Tibial nerve (tissue), 4 donors: ENCODE results near the gene ERICH6.

Experiments used
- CTCF ChIP-seq, 5 experiments: fragments of 200-600 bp in 3 of 5; fragments of 450-650 bp in 2 of 5; sonication (generic) in 3 of 5; IDR thresholded peaks; one replicate each; pipeline ENCODE4 v1.5.1; 2016 to 2019; ENCODE audit warnings: antibody characterized with exemption in 5 of 5, mild to moderate bottlenecking in 3 of 5, moderate library complexity in 2 of 5
- EP300 ChIP-seq, 2 donors: sonication (generic); formaldehyde crosslinking; IDR thresholded peaks; one replicate each; pipeline ENCODE4 v1.6.1; 2017; ENCODE audit warnings: antibody characterized with exemption in 2 of 2, mild to moderate bottlenecking in 1 of 2
- POLR2A ChIP-seq, 2 donors: fragments of 450-650 bp; IDR thresholded peaks; one replicate each; pipeline ENCODE4 v1.6.1; 2017; ENCODE audit warnings: antibody characterized with exemption in 2 of 2, mild to moderate bottlenecking in 2 of 2, moderate library complexity in 2 of 2

- TF ChIP-seq EP300 (IDR thresholded peaks at IDR 0.05) (no peak), CTCF (IDR thresholded peaks at IDR 0.05) (no peak), POLR2A (IDR thresholded peaks at IDR 0.05) (no peak)
These were observed 43.3 kb upstream of the ERICH6 start for GRCh38 chr3:150746791-150747590.
